Astrocyte (in vitro differentiated cells and primary cell): Measurements from ENCODE around the gene RGL1.

Experiments
- CTCF ChIP-seq: IDR thresholded peaks from 2 replicates; pipeline ENCODE4 v1.5.1; 2011; ENCODE audit warnings: low read depth, mild to moderate bottlenecking, inconsistent platforms, low read length, moderate library complexity; ENCODE audit not compliant: insufficient read depth
- EZH2 ChIP-seq: IDR thresholded peaks from 2 replicates; pipeline ENCODE4 v1.6.1; 2012; ENCODE audit warnings: mild to moderate bottlenecking, low read length, inconsistent platforms; ENCODE audit not compliant: insufficient read depth

- TF ChIP-seq CTCF (no peak), EZH2 (no peak)
Observed at GRCh38 chr1:183901748-183902330, 96.9 kb downstream of the RGL1 start.
